SK-N-SH treated with all-trans-retinoic acid at 6 μM for 48 hours (cell line): Measurements from ENCODE around the gene CEND1.

ENCODE experiments used
- ATAC-seq: fragments of 200-7000 bp; cut with Tn5 transposase; 3 replicates; pipeline ENCODE4 v1.9.1; 2020; ENCODE audit warnings: mild to moderate bottlenecking, moderate library complexity
- ZFP3 ChIP-seq: fragments of 250-450 bp; sonication (Bioruptor Pico); IDR thresholded peaks from 2 replicates; pipeline ENCODE4 v1.5.0; 2020; ENCODE audit warnings: mild to moderate bottlenecking, moderate library complexity
- ZNF565 ChIP-seq: fragments of 450-650 bp; formaldehyde crosslinking; conservative IDR thresholded peaks from 2 replicates; pipeline ENCODE4 v1.5.0; 2020; ENCODE audit warnings: low read depth, mild to moderate bottlenecking, moderate library complexity

CEND1 gene

DNA sequence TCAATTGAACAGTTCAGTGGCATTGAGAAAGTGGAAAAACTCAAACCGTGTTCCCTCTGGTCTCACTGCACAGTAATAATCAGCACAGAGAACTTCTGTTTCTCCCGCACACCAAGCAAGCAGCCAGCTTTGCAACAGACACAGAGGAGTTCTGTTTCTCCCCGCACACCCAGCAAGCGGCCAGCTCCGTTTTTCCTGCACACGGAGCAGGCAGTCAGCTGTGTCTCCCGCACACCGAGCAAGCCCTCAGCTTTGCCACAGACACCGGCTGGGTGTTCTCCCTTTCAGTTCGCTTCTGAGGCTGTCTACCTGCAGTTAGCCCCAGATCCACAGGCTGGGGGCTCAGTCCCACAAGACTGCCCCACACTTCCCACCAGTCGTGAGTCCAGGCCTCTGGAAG is 52.5 kb downstream of the CEND1 start:
- TF ChIP-seq ZFP3 (CRISPR knock-in tag) (no peak), ZNF565 (CRISPR knock-in tag) (no peak)
- peak; percentile 28; the same call in 1 of the 3 replicates for ATAC-seq
